Caco-2 (cell line): ENCODE measurements around the gene HIVEP3. TPM values are rescaled to one million over a fixed set of nuclear protein-coding genes. Genes with fewer than 3 reads are reported as not detected.

Experiments used
- BruUV-seq: library from RNA; stranded (reverse); fragments of 400-500 nt; replicated peaks from 2 replicates; lab custom pipeline; 2021; lab: Mats Ljungman, UMichigan
- CTCF ChIA-PET: fragments of 300-600 bp; sonication (Branson Sonifier 250); formaldehyde crosslinking; loops from one replicate; lab custom pipeline; 2022; ENCODE audit warnings: antibody characterized with exemption; lab: Charles Lee
- POLR2A ChIA-PET: fragments of 300-600 bp; sonication (Branson Sonifier 250); formaldehyde crosslinking; loops from one replicate; lab custom pipeline; 2022; ENCODE audit warnings: antibody characterized with exemption; lab: Charles Lee
- DNase-seq, 2 experiments: peaks; one replicate each; pipeline versions ENCODE4 v3.0.0 to v3.0.0-alpha.2; 2020 to 2022
- H3K27me3 ChIP-seq: replicated peaks from 2 replicates; pipeline ENCODE4 v1.6.0; 2011; ENCODE audit warnings: low read length; ENCODE audit not compliant: control insufficient read depth, insufficient read depth
- H3K36me3 ChIP-seq: 2 replicates; pipeline ENCODE4 v1.5.1; 2011; ENCODE audit warnings: low read length; ENCODE audit not compliant: control insufficient read depth, insufficient read depth
- H3K4me1 ChIP-seq: fragments of 250-450 bp; sonication (Bioruptor Pico); 2 replicates; pipeline ENCODE4 v1.5.1; 2020; ENCODE audit warnings: mild to moderate bottlenecking
- H3K4me3 ChIP-seq: 2 replicates; pipeline ENCODE4 v1.5.1; 2011; ENCODE audit warnings: low read depth, mild to moderate bottlenecking, control low read depth, low read length
- H3K9me3 ChIP-seq: fragments of 250-450 bp; sonication (Bioruptor Pico); 2 replicates; pipeline ENCODE4 v1.5.1; 2020; ENCODE audit warnings: mild to moderate bottlenecking, moderate library complexity
- H3K27ac Mint-ChIP-seq: one replicate; pipeline ENCODE4 v1.8.0; 2022; ENCODE audit warnings: mixed read lengths; ENCODE audit not compliant: unreplicated experiment
- H3K27me3 Mint-ChIP-seq: one replicate; pipeline ENCODE4 v1.8.0; 2022; ENCODE audit warnings: mixed read lengths; ENCODE audit not compliant: insufficient read depth, unreplicated experiment
- H3K36me3 Mint-ChIP-seq: one replicate; pipeline ENCODE4 v1.8.0; 2022; ENCODE audit warnings: mild to moderate bottlenecking, mixed read lengths; ENCODE audit not compliant: insufficient read depth, unreplicated experiment
- H3K4me1 Mint-ChIP-seq: one replicate; pipeline ENCODE4 v1.8.0; 2022; ENCODE audit warnings: low read depth, mixed read lengths; ENCODE audit not compliant: unreplicated experiment
- H3K4me3 Mint-ChIP-seq: one replicate; pipeline ENCODE4 v1.8.0; 2022; ENCODE audit warnings: mild to moderate bottlenecking, moderate library complexity, mixed read lengths; ENCODE audit not compliant: unreplicated experiment
- H3K9me3 Mint-ChIP-seq: one replicate; pipeline ENCODE4 v1.8.0; 2022; ENCODE audit warnings: mixed read lengths; ENCODE audit not compliant: unreplicated experiment
- intact Hi-C: fragments of 100-400 bp; cut with micrococcal nuclease; formaldehyde crosslinking; loops from one replicate; pipeline ENCODE4 v1.10.0; 2022; ENCODE audit not compliant: unreplicated experiment
- total RNA-seq: library from RNA; stranded (reverse); gene quantifications from 2 replicates; pipeline ENCODE4 v1.2.3, GENCODE V29; 2022
- TF ChIP-seq, protein P1 (sequence below), 2 experiments: fragments of 200-600 bp in 1 of 2; IDR thresholded peaks; 1 replicate in 1 of 2; 2 replicates in 1 of 2; pipeline versions ENCODE4 v1.5.1 to v1.8.0; 2011 to 2022; ENCODE audit warnings: antibody characterized with exemption in 1 of 2, control low read depth in 1 of 2, inconsistent platforms in 1 of 2, low read depth in 1 of 2, low read length in 1 of 2, mild to moderate bottlenecking in 1 of 2, moderate library complexity in 1 of 2; ENCODE audit not compliant: insufficient read depth in 1 of 2, severe bottlenecking in 1 of 2, unreplicated experiment in 1 of 2

Gene HIVEP3
- total RNA-seq, 1 experiment from 2014 or later = 0.25 TPM

DNA sequence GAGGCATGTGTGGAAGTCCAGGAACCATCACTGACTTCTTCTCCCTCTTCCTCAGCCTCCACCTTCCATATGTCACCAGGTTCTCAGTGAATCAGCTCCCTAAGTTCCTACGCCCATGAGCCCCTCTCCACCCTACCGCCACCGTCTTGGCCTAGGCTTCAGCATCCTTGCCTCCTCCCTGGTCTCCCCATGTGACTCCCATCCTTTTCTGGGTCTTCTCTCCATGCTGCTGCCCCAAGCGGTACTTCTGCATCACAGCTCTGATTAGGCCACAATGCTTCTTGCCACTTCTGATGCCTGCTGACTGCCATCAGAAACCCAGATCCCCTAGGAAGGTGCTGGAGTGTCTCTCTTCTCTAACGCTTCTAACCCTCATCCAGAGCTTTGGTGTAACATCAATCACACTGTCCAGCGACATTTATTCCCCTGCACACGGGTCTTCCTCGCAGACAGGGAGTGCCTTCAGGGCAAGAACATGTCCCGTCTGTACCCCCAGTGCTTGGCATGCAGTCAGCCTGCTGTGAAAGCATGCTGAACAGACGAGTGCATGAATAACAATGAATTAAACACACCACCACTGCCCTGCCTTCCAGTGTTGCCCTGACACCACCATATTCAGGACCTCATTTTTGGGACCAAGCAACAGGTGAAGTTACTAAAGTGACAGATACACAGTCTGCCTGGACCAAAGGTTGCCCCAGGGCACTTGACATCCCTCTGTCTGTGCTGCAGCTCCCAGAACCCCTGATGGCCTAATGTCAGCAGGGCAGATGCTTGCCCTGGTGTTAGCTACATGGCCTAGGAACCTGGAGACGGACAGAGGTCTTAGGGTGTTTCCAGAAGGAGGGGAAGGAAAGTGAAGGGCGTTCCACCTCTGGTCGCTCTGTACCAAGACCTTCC lies 275.6 kb downstream of the HIVEP3 start:
- H3K36me3 ChIP-seq = no peaks in the 10 kb centered on the region
- H3K9me3 ChIP-seq = no peaks in the 10 kb centered on the region
- peak in 1 of 2 experiments; percentile 9 for DNase-seq
- H3K4me3 ChIP-seq = no peak overlapping the region
- no peaks in the 10 kb centered on the region for H3K27me3 Mint-ChIP-seq
- no peaks in the 10 kb centered on the region for H3K9me3 Mint-ChIP-seq
- H3K36me3 Mint-ChIP-seq = peaks cover 4% of the 10 kb centered on the region
- intact Hi-C loops = no loop called here
- no peaks in the 10 kb centered on the region for H3K4me1 Mint-ChIP-seq
- H3K4me3 Mint-ChIP-seq = no peak overlapping the region
- ChIA-PET POLR2A (no interaction called here), CTCF (no interaction called here)
- H3K27me3 ChIP-seq = no peaks in the 10 kb centered on the region
- TF ChIP-seq, protein P1, sequence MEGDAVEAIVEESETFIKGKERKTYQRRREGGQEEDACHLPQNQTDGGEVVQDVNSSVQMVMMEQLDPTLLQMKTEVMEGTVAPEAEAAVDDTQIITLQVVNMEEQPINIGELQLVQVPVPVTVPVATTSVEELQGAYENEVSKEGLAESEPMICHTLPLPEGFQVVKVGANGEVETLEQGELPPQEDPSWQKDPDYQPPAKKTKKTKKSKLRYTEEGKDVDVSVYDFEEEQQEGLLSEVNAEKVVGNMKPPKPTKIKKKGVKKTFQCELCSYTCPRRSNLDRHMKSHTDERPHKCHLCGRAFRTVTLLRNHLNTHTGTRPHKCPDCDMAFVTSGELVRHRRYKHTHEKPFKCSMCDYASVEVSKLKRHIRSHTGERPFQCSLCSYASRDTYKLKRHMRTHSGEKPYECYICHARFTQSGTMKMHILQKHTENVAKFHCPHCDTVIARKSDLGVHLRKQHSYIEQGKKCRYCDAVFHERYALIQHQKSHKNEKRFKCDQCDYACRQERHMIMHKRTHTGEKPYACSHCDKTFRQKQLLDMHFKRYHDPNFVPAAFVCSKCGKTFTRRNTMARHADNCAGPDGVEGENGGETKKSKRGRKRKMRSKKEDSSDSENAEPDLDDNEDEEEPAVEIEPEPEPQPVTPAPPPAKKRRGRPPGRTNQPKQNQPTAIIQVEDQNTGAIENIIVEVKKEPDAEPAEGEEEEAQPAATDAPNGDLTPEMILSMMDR (IDR thresholded peaks at IDR 0.05; ENCODE audit: insufficient read depth in 1 of 2, low read depth in 1 of 2, low read length in 1 of 2, severe bottlenecking in 1 of 2, unreplicated experiment in 1 of 2) = no peak
- H3K27ac Mint-ChIP-seq = no peak overlapping the region
- H3K4me1 ChIP-seq = no peaks in the 10 kb centered on the region
- BruUV-seq = no TSS peak

DNA sequence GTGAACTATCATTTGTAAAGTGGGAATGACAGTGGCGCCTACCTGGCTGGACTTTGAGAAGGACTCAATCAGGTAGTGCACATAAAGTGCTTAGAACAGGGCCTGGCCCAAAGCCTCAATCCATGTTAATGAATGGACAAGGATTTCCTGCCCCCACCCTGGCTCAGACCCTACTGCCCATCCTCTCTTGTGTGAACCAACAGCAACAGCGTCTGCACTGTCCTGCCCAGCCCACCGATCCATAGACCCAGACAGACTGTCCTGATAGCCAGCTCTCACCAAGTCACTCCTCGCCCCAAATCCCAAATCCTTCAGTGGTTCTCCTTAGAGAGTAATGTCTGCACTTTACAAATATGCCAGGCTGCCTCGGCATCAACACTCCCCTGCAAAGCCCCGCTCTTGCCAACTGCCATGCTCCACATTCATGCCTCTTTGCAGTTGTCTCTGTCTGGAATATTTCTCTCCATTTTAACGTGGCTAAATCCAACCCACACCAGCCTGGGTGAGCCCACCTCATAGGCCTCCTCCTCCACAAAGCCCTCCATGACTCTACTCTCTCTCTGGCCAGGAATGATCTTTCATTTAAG lies 276.7 kb downstream of the HIVEP3 start:
- Histone ChIP-seq H3K27me3 (no peaks in the 10 kb centered on the region), H3K4me3 (no peak overlapping the region), H3K36me3 (no peaks in the 10 kb centered on the region), H3K9me3 (no peaks in the 10 kb centered on the region), H3K4me1 (no peaks in the 10 kb centered on the region)
- ChIA-PET CTCF (no interaction called here), POLR2A (no interaction called here)
- BruUV-seq = no TSS peak
- no peak overlapping the region for H3K27ac Mint-ChIP-seq
- no peaks in the 10 kb centered on the region for H3K36me3 Mint-ChIP-seq
- no peaks in the 10 kb centered on the region for H3K9me3 Mint-ChIP-seq
- no peaks in the 10 kb centered on the region for H3K27me3 Mint-ChIP-seq
- no peak for DNase-seq
- TF ChIP-seq, protein P1 (IDR thresholded peaks at IDR 0.05; ENCODE audit: insufficient read depth in 1 of 2, low read depth in 1 of 2, low read length in 1 of 2, severe bottlenecking in 1 of 2, unreplicated experiment in 1 of 2) = no peak
- intact Hi-C loops = no loop called here
- H3K4me3 Mint-ChIP-seq = no peak overlapping the region
- H3K4me1 Mint-ChIP-seq = no peaks in the 10 kb centered on the region

- no peak overlapping the region for H3K27ac Mint-ChIP-seq
- no peak for DNase-seq
- Histone ChIP-seq H3K36me3 (no peaks in the 10 kb centered on the region), H3K4me3 (no peak overlapping the region), H3K9me3 (no peaks in the 10 kb centered on the region), H3K27me3 (no peaks in the 10 kb centered on the region), H3K4me1 (no peaks in the 10 kb centered on the region)
- H3K4me3 Mint-ChIP-seq = no peak overlapping the region
- no TSS peak for BruUV-seq
- POLR2A ChIA-PET = no interaction called here
- intact Hi-C loops = no loop called here
- H3K4me1 Mint-ChIP-seq = no peaks in the 10 kb centered on the region
- TF ChIP-seq, protein P1 (IDR thresholded peaks at IDR 0.05; ENCODE audit: insufficient read depth in 1 of 2, low read depth in 1 of 2, low read length in 1 of 2, severe bottlenecking in 1 of 2, unreplicated experiment in 1 of 2) = no peak
- CTCF ChIA-PET = no interaction called here
- no peaks in the 10 kb centered on the region for H3K27me3 Mint-ChIP-seq
- no peaks in the 10 kb centered on the region for H3K9me3 Mint-ChIP-seq
- H3K36me3 Mint-ChIP-seq = no peaks in the 10 kb centered on the region
Measured at GRCh38 chr1:41641475-41641814, 277.3 kb downstream of the HIVEP3 start.
